ENCODE results near the gene C17orf67.

Gene C17orf67

DNA sequence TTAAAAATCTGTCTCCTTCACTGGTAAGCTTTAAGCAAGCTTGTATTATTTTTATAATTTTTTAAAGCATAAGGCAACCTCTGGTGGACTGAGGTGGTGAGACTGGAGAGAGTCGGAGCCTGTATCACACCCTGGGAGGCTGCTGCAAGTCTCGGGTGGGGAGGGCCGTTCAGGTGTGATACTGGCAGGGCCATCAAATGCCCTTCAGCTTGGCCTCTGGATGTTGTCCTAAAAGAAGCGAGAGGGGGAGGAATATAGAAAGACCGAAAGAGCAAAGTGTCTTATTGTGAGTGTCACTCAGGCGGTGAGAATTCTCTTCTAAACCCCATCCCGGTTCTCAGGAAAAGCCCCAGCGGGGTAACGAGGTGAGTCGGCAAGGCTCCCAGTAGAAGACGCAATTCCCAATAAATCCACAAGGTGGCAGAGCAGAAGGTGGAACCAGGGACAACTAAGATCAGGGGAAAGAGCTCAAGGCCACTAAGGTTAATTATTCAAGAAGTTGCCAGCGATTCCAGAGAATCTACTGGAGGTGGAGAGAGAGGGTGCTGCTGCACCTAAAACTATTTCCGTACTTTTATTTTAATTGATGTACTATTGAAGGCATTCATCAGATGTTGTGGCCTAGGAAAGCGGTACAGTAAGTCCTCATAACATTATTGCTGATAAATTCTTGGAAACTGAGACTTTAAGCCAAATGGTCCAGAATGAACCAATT, 14.1 kb downstream of the C17orf67 start:
- WGBS: 30% methylated on average over 13 of the region's 14 CpGs
- H3K9me3 ChIP-seq (ENCODE audit: insufficient read depth, low read depth, low read length): no peaks in the 10 kb centered on the region
- no peak overlapping the region for H3K4me3 ChIP-seq (ENCODE audit: low read length)
- H3K36me3 ChIP-seq (ENCODE audit: insufficient read depth, low read length): no peaks in the 10 kb centered on the region
- H3K4me1 ChIP-seq (ENCODE audit: insufficient read depth, low read length): no peaks in the 10 kb centered on the region
- H3K27ac ChIP-seq (ENCODE audit: low read depth, low read length): no peak overlapping the region
- no peaks in the 10 kb centered on the region for H3K27me3 ChIP-seq (ENCODE audit: insufficient read depth, low read length)
- no peak overlapping the region for H3K9ac ChIP-seq (ENCODE audit: low read depth, low read length)

DNA sequence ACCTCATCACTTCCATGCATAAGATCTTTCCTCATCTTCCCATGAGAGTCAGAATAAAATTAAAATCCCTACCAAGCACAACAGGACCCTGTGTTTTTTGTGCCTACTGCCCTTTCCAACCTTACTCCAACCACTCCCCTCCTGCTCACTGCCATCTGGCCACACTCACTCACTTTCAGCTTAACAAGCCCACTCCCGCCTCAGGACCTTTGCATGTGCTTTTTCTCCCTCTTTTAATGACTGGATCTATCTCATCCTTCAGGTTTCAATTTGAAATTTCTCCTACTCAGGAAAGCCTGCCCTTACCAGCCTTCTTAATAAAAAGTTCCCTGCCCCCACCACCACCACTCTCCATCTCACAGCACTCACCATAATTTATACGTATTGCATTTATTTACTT, 14.7 kb downstream of the C17orf67 start:
- no peaks in the 10 kb centered on the region for H3K27me3 ChIP-seq (ENCODE audit: insufficient read depth, low read length)
- WGBS: 95% methylated on average over 2 of the region's 2 CpGs

DNA sequence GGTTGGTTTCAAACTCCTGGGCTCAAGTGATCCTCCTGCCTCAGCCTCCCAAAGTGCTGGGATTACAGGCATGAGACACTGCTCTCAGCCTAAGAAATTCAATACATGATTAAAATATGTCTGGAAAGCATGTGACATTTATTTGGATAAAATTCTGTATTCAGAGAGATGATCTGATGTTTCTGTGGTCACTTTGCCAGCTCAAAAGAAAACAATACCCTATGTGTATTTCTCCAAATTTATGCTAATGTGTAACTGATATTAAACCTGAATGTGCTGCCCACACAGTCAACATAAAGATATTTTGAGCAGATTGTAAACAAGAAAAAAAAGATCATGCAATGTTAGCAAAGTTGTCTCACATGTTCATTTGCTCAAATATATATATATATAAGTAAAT, 16.7 kb downstream of the C17orf67 start:
- Histone ChIP-seq H3K4me1 (ENCODE audit: insufficient read depth, low read length) (no peaks in the 10 kb centered on the region), H3K9me3 (ENCODE audit: insufficient read depth, low read depth, low read length) (no peaks in the 10 kb centered on the region), H3K9ac (ENCODE audit: low read depth, low read length) (no peak overlapping the region), H3K27me3 (ENCODE audit: insufficient read depth, low read length) (no peaks in the 10 kb centered on the region), H3K4me3 (ENCODE audit: low read length) (no peak overlapping the region), H3K36me3 (ENCODE audit: insufficient read depth, low read length) (no peaks in the 10 kb centered on the region), H3K27ac (ENCODE audit: low read depth, low read length) (no peak overlapping the region)

More for the DNA sequence above, 14.7 kb downstream of the C17orf67 start:
- Histone ChIP-seq H3K9me3 (ENCODE audit: insufficient read depth, low read depth, low read length) (no peaks in the 10 kb centered on the region), H3K36me3 (ENCODE audit: insufficient read depth, low read length) (no peaks in the 10 kb centered on the region), H3K4me1 (ENCODE audit: insufficient read depth, low read length) (no peaks in the 10 kb centered on the region), H3K27ac (ENCODE audit: low read depth, low read length) (no peak overlapping the region), H3K9ac (ENCODE audit: low read depth, low read length) (no peak overlapping the region), H3K4me3 (ENCODE audit: low read length) (no peak overlapping the region)

DNA sequence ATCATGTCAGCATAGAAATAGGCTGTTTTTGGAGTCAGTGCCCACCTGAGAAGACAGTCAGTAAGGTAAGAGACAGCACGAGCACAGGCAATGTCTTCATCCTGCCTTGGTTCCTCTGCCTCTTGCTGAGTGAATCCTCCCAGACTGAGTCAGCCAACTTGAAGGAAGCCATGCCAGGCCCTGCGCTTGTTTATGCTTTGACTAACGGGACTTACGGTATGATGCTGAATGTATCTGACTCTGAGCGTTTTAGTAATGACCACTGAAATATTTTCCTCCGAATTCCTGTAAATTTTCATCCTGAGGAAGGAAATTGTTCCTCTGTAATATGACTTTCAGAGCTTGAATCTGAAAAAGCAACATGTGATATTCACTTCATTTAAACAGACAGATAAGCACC, 18.0 kb downstream of the C17orf67 start:
- H3K9me3 ChIP-seq (ENCODE audit: insufficient read depth, low read depth, low read length): no peaks in the 10 kb centered on the region
- H3K27ac ChIP-seq (ENCODE audit: low read depth, low read length): no peak overlapping the region
- no peaks in the 10 kb centered on the region for H3K27me3 ChIP-seq (ENCODE audit: insufficient read depth, low read length)
- no peak overlapping the region for H3K4me3 ChIP-seq (ENCODE audit: low read length)
- H3K36me3 ChIP-seq (ENCODE audit: insufficient read depth, low read length): no peaks in the 10 kb centered on the region
- 93% methylated on average over 6 of the region's 6 CpGs for WGBS
- H3K4me1 ChIP-seq (ENCODE audit: insufficient read depth, low read length): no peaks in the 10 kb centered on the region
- H3K9ac ChIP-seq (ENCODE audit: low read depth, low read length): no peak overlapping the region

DNA sequence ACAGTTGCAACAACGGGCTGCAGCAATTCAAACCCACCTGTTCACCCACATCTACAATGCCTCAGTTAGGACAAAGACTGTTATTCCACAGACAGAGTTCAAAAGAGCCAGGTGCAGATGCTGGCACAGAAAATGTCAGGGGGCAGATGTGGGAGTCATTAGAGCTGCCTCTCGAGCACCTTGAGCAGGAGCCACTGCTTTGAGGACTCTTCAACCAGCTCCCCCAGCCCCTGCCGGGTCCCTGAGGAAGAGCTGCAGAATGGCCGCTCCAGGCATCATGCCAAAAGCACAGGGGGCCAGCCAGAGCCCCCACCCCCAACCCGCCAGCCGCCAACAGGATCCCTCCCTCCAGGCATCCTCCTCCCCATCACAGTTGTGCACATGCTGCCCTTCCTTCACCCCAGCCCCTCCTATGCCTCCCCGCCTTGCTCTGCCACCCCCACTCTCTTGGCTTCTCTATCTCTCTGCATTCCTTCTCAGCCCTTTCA, 20.8 kb downstream of the C17orf67 start:
- Histone ChIP-seq H3K36me3 (ENCODE audit: insufficient read depth, low read length) (no peaks in the 10 kb centered on the region), H3K4me3 (ENCODE audit: low read length) (no peak overlapping the region), H3K9ac (ENCODE audit: low read depth, low read length) (no peak overlapping the region), H3K9me3 (ENCODE audit: insufficient read depth, low read depth, low read length) (no peaks in the 10 kb centered on the region), H3K27me3 (ENCODE audit: insufficient read depth, low read length) (no peaks in the 10 kb centered on the region), H3K4me1 (ENCODE audit: insufficient read depth, low read length) (no peaks in the 10 kb centered on the region), H3K27ac (ENCODE audit: low read depth, low read length) (no peak overlapping the region)
- WGBS: 77% methylated on average over 7 of the region's 7 CpGs

DNA sequence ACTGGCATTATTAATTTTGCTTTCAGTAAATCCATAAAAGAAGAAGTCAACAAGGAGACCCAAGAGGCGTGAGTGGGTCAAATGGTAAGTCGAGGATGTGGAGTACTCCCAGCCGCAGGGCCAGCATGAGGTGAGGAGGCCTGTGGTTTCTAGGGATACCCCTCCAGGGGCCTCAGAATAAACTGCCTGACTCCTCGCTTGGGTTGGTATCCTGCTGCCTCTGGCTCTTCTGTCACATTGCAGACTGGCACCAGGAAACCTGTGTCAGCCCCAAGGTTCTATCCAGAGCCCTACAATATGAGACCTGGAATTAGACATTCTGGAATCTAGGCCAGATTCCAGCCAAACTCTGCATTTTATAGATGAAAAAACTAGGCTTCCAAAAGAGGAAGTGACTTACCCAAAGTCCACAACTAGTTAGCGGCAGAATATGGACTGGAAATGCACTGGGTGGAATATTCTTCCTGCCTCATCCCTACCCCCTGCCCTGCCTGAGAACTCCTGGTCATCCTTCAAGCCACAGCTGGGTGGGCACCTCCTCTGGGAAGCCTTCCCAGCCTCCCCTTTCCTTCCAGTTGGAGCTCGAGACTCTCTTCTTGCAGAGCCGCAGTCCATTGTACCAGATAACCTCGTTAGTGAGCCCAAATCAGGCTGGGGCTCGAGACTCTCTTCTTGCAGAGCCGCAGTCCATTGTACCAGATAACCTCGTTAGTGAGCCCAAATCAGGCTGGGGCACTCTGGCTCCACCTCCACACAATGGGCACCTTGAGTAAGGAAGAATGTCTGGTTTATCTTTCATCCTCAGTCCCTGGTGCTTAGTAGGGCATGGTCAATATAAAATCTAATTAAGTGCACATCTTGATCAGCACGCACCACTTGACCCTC, 22.6 kb downstream of the C17orf67 start:
- WGBS: 90% methylated on average over 12 of the region's 12 CpGs
- H3K27ac ChIP-seq (ENCODE audit: low read depth, low read length): no peak overlapping the region
- no peaks in the 10 kb centered on the region for H3K9me3 ChIP-seq (ENCODE audit: insufficient read depth, low read depth, low read length)
- H3K9ac ChIP-seq (ENCODE audit: low read depth, low read length): no peak overlapping the region
- no peak overlapping the region for H3K4me3 ChIP-seq (ENCODE audit: low read length)
- H3K36me3 ChIP-seq (ENCODE audit: insufficient read depth, low read length): no peaks in the 10 kb centered on the region
- H3K4me1 ChIP-seq (ENCODE audit: insufficient read depth, low read length): no peaks in the 10 kb centered on the region
- no peaks in the 10 kb centered on the region for H3K27me3 ChIP-seq (ENCODE audit: insufficient read depth, low read length)

DNA sequence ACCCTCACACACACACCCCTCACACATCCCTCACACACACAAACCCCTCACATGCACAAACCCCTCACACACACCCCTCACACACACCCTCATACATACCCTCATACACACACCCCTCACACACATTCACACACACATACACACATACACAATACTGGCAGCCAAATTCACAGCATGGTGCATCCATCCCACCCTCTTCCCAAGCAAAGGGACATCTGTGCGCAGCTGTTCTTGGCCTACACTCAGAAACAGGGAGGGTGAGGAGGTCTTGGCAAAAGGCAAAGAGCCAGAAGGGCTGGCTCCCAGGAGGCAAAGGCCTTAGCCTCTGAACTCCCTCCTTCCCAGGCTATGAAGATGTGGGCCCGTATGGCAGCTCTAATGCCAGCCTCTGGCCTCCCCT, 23.4 kb downstream of the C17orf67 start:
- Histone ChIP-seq H3K27me3 (ENCODE audit: insufficient read depth, low read length) (no peaks in the 10 kb centered on the region), H3K4me3 (ENCODE audit: low read length) (no peak overlapping the region), H3K4me1 (ENCODE audit: insufficient read depth, low read length) (no peaks in the 10 kb centered on the region), H3K9me3 (ENCODE audit: insufficient read depth, low read depth, low read length) (no peaks in the 10 kb centered on the region), H3K9ac (ENCODE audit: low read depth, low read length) (no peak overlapping the region), H3K36me3 (ENCODE audit: insufficient read depth, low read length) (no peaks in the 10 kb centered on the region), H3K27ac (ENCODE audit: low read depth, low read length) (no peak overlapping the region)
- WGBS: 90% methylated on average over 2 of the region's 2 CpGs

DNA sequence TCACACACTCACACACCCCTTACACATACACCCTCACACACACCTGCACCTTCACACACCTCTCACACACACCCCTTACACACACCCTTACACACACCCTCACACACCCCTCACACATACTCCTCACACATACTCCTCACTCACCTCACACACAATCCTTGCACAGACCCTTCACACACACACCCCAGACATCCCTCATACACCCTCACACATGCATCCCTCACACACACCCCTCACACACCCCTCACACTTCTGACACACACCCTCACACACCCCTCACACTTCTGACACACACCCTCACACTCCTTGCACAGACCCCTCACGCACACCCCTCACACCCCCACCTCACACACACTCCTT, 23.9 kb downstream of the C17orf67 start:
- Histone ChIP-seq H3K27ac (ENCODE audit: low read depth, low read length) (no peak overlapping the region), H3K9me3 (ENCODE audit: insufficient read depth, low read depth, low read length) (no peaks in the 10 kb centered on the region), H3K27me3 (ENCODE audit: insufficient read depth, low read length) (no peaks in the 10 kb centered on the region), H3K9ac (ENCODE audit: low read depth, low read length) (no peak overlapping the region), H3K36me3 (ENCODE audit: insufficient read depth, low read length) (no peaks in the 10 kb centered on the region), H3K4me1 (ENCODE audit: insufficient read depth, low read length) (no peaks in the 10 kb centered on the region), H3K4me3 (ENCODE audit: low read length) (no peak overlapping the region)
- 91% methylated on average over 1 of the region's 1 CpG for WGBS

DNA sequence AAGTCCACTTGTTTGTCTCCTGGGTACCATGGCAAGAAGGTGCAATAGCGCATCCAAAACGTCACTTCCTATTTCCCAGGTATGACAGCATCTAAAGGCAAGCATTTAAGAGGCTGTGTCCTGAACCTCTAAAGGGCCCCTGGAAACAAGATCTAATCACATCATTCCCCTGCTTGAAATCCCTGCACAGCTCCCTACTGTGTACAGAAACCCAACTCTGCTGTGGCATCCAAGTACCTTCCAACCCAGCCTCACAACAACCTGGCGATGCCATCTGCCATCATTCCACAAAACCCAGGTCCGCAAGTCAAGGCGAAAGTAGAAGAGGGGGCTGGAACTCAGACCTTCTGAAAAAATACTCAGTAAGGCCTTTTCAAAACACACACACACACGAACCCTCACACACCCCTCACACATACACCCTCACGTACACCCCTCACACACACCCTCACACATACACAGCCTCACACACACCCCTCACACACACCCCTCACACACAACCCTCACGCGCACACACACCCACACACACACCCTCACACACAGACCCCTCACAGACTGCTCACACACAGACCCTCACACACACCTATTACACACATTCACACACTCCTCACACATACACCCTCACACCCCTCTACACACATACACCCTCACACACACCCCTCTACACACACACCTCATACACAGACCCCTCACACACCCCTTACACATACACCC, 24.5 kb downstream of the C17orf67 start:
- H3K36me3 ChIP-seq (ENCODE audit: insufficient read depth, low read length): no peaks in the 10 kb centered on the region

DNA sequence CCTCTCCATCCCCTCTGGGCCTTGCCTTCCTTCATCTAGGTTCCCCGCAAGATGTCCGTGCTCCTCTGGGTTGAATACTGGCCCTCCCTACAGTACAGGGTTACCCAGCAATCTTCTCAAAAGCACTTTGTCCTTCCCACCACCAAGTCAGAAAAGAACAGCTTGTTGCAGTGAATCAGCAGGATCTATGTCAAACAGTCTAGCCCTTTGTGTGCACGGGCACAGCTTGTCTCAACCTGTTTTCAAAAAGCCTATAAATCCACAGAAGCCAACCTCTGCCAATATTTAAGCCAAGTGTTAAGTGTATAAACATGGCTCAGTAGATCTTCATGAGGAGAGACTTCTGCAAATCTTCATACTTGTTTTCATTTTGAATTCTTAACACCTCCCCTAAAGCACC, 25.2 kb downstream of the C17orf67 start:
- Histone ChIP-seq H3K9me3 (ENCODE audit: insufficient read depth, low read depth, low read length) (no peaks in the 10 kb centered on the region), H3K9ac (ENCODE audit: low read depth, low read length) (no peak overlapping the region), H3K27me3 (ENCODE audit: insufficient read depth, low read length) (no peaks in the 10 kb centered on the region), H3K4me3 (ENCODE audit: low read length) (no peak overlapping the region), H3K36me3 (ENCODE audit: insufficient read depth, low read length) (no peaks in the 10 kb centered on the region), H3K4me1 (ENCODE audit: insufficient read depth, low read length) (no peaks in the 10 kb centered on the region), H3K27ac (ENCODE audit: low read depth, low read length) (no peak overlapping the region)
- 91% methylated on average over 3 of the region's 3 CpGs for WGBS

More for the DNA sequence above, 24.5 kb downstream of the C17orf67 start:
- H3K27me3 ChIP-seq (ENCODE audit: insufficient read depth, low read length): no peaks in the 10 kb centered on the region
- H3K4me1 ChIP-seq (ENCODE audit: insufficient read depth, low read length): no peaks in the 10 kb centered on the region
- H3K4me3 ChIP-seq (ENCODE audit: low read length): no peak overlapping the region
- H3K27ac ChIP-seq (ENCODE audit: low read depth, low read length): no peak overlapping the region
- no peak overlapping the region for H3K9ac ChIP-seq (ENCODE audit: low read depth, low read length)
- H3K9me3 ChIP-seq (ENCODE audit: insufficient read depth, low read depth, low read length): no peaks in the 10 kb centered on the region
- 90% methylated on average over 9 of the region's 9 CpGs for WGBS

DNA sequence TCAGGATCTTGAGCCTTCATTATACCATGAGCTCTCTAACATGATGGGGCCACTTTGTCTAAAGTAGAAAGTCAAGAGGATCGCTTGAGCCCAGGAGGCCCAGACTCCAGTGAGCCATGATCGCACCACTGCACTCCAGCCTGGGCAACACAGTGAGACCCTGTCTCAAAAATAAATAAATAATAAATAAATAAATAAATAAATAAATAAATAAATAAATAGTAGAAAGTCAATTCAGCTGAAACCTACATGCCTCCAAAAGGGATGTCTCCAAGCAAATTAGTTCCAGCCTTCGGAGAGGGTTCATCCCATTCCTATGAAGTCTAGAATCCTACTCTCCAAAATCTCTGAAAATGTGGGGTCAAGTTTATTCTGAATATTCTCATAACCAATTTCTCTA, 26.0 kb downstream of the C17orf67 start:
- H3K36me3 ChIP-seq (ENCODE audit: insufficient read depth, low read length): no peaks in the 10 kb centered on the region
- no peaks in the 10 kb centered on the region for H3K4me1 ChIP-seq (ENCODE audit: insufficient read depth, low read length)
- no peaks in the 10 kb centered on the region for H3K9me3 ChIP-seq (ENCODE audit: insufficient read depth, low read depth, low read length)
- no peak overlapping the region for H3K9ac ChIP-seq (ENCODE audit: low read depth, low read length)
- H3K4me3 ChIP-seq (ENCODE audit: low read length): no peak overlapping the region
- no peak overlapping the region for H3K27ac ChIP-seq (ENCODE audit: low read depth, low read length)
- 100% methylated on average over 2 of the region's 3 CpGs for WGBS
- H3K27me3 ChIP-seq (ENCODE audit: insufficient read depth, low read length): no peaks in the 10 kb centered on the region

Data from HUES64 (cell line).